ENCODE results near the gene NUDT7.

Gene NUDT7

DNA sequence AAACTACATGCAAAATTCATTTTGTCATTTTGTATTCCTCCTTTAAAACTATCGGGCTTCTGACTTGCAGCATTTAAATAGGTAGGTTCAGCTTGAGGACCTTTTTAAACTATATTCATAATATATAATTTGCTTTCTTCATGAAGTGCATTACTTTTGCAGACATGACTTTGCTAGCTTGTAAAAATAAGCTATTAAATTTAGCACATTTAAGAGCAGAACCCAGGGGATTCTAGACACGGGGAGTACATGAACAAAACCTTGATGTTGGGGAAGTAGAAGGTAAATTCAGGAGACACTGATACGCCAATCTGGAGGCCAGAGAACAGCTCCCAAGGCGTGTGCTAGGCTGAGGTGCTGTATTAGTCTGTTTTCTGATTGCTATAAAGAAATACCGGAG, 32.3 kb upstream of the NUDT7 start:
- Histone ChIP-seq H3K36me3 (ENCODE audit: insufficient read depth, low read length) (no peaks in the 10 kb centered on the region), H3K4me1 (ENCODE audit: control insufficient read depth, insufficient read depth, low read length) (no peaks in the 10 kb centered on the region), H3K27me3 (ENCODE audit: control insufficient read depth, insufficient read depth, low read length) (no peaks in the 10 kb centered on the region), H3K9me3 (replicated peaks; ENCODE audit: low read length) (no peaks in the 10 kb centered on the region), H3K4me3 (ENCODE audit: low read length) (no peak overlapping the region), H3K4me2 (ENCODE audit: low read length) (no peak overlapping the region), H3K9ac (ENCODE audit: low read depth, low read length) (no peak overlapping the region)

DNA sequence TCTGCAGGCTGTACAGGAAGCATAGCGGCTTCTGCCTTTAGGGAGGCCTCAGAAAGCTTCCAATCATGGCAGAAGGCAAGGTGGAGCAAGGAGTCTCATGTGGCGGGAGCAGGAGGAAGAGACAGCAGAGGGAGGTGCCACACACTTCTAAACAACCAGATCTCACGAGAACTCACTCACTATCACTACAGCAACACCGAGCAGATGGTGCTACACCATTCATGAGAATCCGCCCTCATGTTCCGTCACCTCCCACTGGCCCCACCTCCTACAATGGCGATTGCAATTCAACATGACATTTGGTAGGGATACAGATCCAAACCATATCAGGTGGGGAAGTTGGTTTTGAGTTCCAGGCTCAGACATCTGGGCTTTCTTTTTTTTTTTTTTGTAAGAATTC, 31.9 kb upstream of the NUDT7 start:
- Histone ChIP-seq H3K27me3 (ENCODE audit: control insufficient read depth, insufficient read depth, low read length) (no peaks in the 10 kb centered on the region), H3K36me3 (ENCODE audit: insufficient read depth, low read length) (no peaks in the 10 kb centered on the region), H3K4me2 (ENCODE audit: low read length) (no peak overlapping the region), H3K9ac (ENCODE audit: low read depth, low read length) (no peak overlapping the region), H3K4me3 (ENCODE audit: low read length) (no peak overlapping the region), H3K9me3 (replicated peaks; ENCODE audit: low read length) (no peaks in the 10 kb centered on the region), H3K4me1 (ENCODE audit: control insufficient read depth, insufficient read depth, low read length) (no peaks in the 10 kb centered on the region)

DNA sequence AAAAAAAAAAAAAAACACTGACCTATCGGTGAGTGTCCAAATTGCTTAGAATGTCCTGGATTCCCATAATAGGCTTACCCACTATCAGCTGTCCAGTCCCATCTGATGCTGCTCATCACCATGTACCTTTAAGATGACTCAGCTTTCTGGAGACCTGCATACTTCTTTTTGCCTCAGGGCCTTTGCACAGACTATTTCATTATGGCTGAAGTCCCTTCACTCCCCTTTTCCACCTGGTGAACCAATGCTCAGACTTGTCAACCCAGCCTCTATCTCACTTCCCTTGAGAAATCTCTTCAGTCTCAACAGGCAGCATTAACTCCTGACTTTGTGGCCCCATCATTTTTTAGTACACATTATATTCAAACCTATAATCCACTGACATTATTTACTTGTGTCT, 29.7 kb upstream of the NUDT7 start:
- no peak overlapping the region for H3K4me2 ChIP-seq (ENCODE audit: low read length)
- H3K4me1 ChIP-seq (ENCODE audit: control insufficient read depth, insufficient read depth, low read length): no peaks in the 10 kb centered on the region
- no peak overlapping the region for H3K4me3 ChIP-seq (ENCODE audit: low read length)
- H3K36me3 ChIP-seq (ENCODE audit: insufficient read depth, low read length): no peaks in the 10 kb centered on the region
- H3K9ac ChIP-seq (ENCODE audit: low read depth, low read length): no peak overlapping the region
- H3K9me3 ChIP-seq (replicated peaks; ENCODE audit: low read length): no peaks in the 10 kb centered on the region
- H3K27me3 ChIP-seq (ENCODE audit: control insufficient read depth, insufficient read depth, low read length): no peaks in the 10 kb centered on the region

DNA sequence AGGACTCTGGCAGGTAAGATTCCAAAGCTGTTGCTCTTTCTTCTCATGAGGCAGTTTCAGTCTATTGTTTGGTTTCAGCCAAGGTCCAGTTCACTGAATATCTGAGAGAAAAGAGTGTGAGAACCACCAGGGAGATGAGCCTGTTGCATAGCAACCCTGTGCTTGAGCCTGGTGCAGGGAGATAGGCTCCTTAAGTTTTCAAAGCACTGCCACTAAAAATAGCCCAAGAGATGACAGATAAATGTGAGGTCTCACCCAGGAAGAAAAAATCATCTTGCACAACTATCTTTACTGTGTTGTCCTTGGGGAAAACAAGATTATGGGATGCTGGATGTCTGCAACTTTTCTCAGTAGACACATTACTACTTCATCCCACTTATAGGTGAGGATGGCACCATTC, 26.2 kb upstream of the NUDT7 start:
- no peaks in the 10 kb centered on the region for H3K9me3 ChIP-seq (replicated peaks; ENCODE audit: low read length)
- no peaks in the 10 kb centered on the region for H3K27me3 ChIP-seq (ENCODE audit: control insufficient read depth, insufficient read depth, low read length)
- H3K4me1 ChIP-seq (ENCODE audit: control insufficient read depth, insufficient read depth, low read length): no peaks in the 10 kb centered on the region
- no peak overlapping the region for H3K4me3 ChIP-seq (ENCODE audit: low read length)
- H3K9ac ChIP-seq (ENCODE audit: low read depth, low read length): no peak overlapping the region
- no peaks in the 10 kb centered on the region for H3K36me3 ChIP-seq (ENCODE audit: insufficient read depth, low read length)
- no peak overlapping the region for H3K4me2 ChIP-seq (ENCODE audit: low read length)

DNA sequence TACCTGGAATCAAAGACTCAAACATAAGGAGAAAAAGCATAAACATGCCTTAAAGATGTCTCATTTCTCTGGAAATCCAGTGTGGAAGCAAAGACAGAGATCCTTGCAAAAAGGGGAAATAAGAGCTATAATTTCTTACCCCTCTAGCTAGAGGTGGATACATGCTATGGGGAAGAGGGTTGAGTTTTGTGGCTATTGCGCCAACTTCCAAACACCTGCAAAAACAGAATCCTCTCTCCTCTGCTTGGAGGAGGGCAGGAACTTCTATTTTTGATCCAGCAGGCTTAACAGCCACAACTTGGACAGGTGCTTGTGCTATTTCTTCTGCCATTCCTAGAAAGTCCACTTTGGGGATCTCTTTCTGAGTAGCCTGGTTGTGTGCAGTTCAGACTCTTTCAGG, 21.5 kb upstream of the NUDT7 start:
- Histone ChIP-seq H3K27me3 (ENCODE audit: control insufficient read depth, insufficient read depth, low read length) (no peaks in the 10 kb centered on the region), H3K36me3 (ENCODE audit: insufficient read depth, low read length) (no peaks in the 10 kb centered on the region), H3K4me1 (ENCODE audit: control insufficient read depth, insufficient read depth, low read length) (no peaks in the 10 kb centered on the region), H3K9me3 (replicated peaks; ENCODE audit: low read length) (no peaks in the 10 kb centered on the region), H3K9ac (ENCODE audit: low read depth, low read length) (no peak overlapping the region), H3K4me3 (ENCODE audit: low read length) (no peak overlapping the region), H3K4me2 (ENCODE audit: low read length) (no peak overlapping the region)

DNA sequence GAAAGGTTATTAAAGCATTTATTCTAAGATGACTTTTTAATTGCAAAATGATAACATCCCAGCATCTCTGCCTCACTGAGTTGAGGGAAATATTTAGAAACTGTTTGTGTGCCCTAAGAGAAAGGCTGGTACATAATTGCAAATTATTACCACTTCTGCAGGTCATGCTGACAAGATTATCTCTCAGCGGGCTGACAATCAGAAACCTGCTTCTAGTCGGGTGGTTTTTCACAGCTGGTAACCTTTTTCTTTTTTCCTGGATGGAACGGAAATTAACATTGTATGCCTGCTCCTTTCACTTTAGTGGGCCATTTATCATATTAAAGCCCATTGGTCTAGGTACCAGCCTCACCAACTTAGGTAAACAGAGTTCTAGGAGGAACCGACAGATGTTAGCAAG, 17.0 kb upstream of the NUDT7 start:
- Histone ChIP-seq H3K9me3 (replicated peaks; ENCODE audit: low read length) (no peaks in the 10 kb centered on the region), H3K9ac (ENCODE audit: low read depth, low read length) (no peak overlapping the region), H3K36me3 (ENCODE audit: insufficient read depth, low read length) (no peaks in the 10 kb centered on the region), H3K4me2 (ENCODE audit: low read length) (no peak overlapping the region), H3K27me3 (ENCODE audit: control insufficient read depth, insufficient read depth, low read length) (no peaks in the 10 kb centered on the region), H3K4me3 (ENCODE audit: low read length) (no peak overlapping the region), H3K4me1 (ENCODE audit: control insufficient read depth, insufficient read depth, low read length) (no peaks in the 10 kb centered on the region)

DNA sequence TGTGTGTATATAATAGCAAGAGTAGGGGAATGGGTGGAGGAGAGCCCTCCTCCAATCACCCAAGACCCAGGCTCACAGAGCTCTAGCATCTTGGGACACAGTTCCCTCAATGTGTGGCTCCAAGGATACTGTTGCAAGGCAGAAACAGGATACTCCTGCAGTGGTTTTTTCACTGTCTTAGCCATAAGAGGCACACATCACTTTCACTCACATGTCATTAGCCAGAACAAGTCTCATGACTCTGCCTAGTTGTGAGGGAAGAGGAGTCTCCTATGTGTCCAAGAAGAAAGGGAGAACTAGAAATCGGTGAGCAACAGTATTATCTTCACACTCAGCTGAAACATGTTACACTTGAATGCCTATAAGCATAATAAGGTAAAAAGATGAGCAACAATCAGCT, 11.1 kb upstream of the NUDT7 start:
- H3K36me3 ChIP-seq (ENCODE audit: insufficient read depth, low read length): no peaks in the 10 kb centered on the region
- no peak overlapping the region for H3K9ac ChIP-seq (ENCODE audit: low read depth, low read length)

DNA sequence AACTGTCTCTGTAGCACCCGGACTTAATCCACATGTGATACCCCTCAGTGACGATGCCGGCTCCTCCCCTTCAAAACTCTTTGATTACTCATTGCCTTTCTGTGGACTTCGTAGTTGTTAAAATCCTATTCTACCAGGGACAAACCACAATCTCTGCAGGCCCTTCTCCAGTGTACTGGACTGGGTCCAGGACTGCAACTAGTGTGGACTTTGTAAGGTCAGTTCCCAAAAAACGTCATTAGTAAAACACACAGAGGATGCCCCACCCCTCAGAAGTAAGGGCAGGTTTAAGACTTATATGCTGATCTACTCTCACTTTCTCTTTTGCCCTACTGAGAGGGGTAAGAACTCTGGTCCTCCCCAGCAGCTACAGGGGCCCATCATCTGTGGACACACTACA, 10.5 kb upstream of the NUDT7 start:
- no peak overlapping the region for H3K4me3 ChIP-seq (ENCODE audit: low read length)
- H3K36me3 ChIP-seq (ENCODE audit: insufficient read depth, low read length): no peaks in the 10 kb centered on the region
- H3K9me3 ChIP-seq (replicated peaks; ENCODE audit: low read length): no peaks in the 10 kb centered on the region
- no peaks in the 10 kb centered on the region for H3K4me1 ChIP-seq (ENCODE audit: control insufficient read depth, insufficient read depth, low read length)
- no peak overlapping the region for H3K9ac ChIP-seq (ENCODE audit: low read depth, low read length)
- no peak overlapping the region for H3K4me2 ChIP-seq (ENCODE audit: low read length)
- no peaks in the 10 kb centered on the region for H3K27me3 ChIP-seq (ENCODE audit: control insufficient read depth, insufficient read depth, low read length)

More for the DNA sequence above, 11.1 kb upstream of the NUDT7 start:
- H3K4me3 ChIP-seq (ENCODE audit: low read length): no peak overlapping the region
- H3K4me1 ChIP-seq (ENCODE audit: control insufficient read depth, insufficient read depth, low read length): no peaks in the 10 kb centered on the region
- no peaks in the 10 kb centered on the region for H3K27me3 ChIP-seq (ENCODE audit: control insufficient read depth, insufficient read depth, low read length)
- H3K4me2 ChIP-seq (ENCODE audit: low read length): no peak overlapping the region
- no peaks in the 10 kb centered on the region for H3K9me3 ChIP-seq (replicated peaks; ENCODE audit: low read length)

DNA sequence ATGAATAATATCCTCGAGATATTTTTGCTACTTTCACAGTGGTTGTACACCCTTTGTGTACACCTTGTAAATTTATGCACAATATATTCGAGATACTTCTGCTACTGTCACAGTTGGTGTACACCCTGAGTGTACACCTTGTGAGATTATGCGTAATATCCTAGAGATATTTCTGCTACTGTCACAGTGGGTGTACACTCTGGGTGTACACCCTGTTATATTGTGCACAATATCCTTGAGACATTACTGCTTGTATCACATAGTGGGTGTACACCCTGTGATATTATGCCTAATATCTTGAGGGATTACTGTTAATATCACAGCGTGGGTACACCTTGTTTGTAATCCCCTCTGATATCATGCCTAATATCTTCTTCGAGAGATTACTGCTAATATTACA, 7.2 kb upstream of the NUDT7 start:
- Histone ChIP-seq H3K36me3 (ENCODE audit: insufficient read depth, low read length) (no peaks in the 10 kb centered on the region), H3K4me2 (ENCODE audit: low read length) (no peak overlapping the region), H3K27me3 (ENCODE audit: control insufficient read depth, insufficient read depth, low read length) (no peaks in the 10 kb centered on the region), H3K9me3 (replicated peaks; ENCODE audit: low read length) (no peaks in the 10 kb centered on the region), H3K9ac (ENCODE audit: low read depth, low read length) (no peak overlapping the region), H3K4me1 (ENCODE audit: control insufficient read depth, insufficient read depth, low read length) (no peaks in the 10 kb centered on the region), H3K4me3 (ENCODE audit: low read length) (no peak overlapping the region)

DNA sequence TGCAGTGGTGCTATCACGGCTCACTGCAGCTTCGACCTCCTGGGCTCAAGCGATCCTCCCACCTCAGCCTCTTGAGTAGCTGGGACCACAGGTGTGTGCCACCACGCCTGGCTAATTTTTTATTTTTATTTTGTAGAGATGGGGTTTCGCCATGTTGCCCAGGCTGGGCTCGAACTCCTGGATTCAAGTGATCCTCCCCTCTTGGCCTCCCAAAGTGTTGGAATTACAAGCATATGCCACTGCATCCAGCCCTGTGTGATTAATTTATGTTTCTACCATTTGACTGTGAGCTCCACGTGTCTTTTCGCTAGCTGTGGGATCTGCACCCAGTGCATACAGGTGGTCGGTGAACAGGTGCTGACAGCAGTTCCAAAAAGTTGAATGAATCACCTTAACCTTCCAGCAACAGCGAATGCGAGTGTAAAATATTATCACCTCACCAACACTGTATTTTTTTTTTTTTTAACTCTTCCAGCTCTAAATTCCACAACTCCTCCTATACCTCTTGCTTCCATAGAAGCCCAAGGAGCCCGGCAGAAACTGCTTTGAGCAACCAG, 484 bp upstream of the NUDT7 start:
- Histone ChIP-seq H3K9ac (ENCODE audit: low read depth, low read length) (peak overlapping the region; percentile 53), H3K27me3 (ENCODE audit: control insufficient read depth, insufficient read depth, low read length) (no peaks in the 10 kb centered on the region), H3K36me3 (ENCODE audit: insufficient read depth, low read length) (no peaks in the 10 kb centered on the region), H3K9me3 (replicated peaks; ENCODE audit: low read length) (no peaks in the 10 kb centered on the region), H3K4me1 (ENCODE audit: control insufficient read depth, insufficient read depth, low read length) (peaks cover 5% of the 10 kb centered on the region), H3K4me2 (ENCODE audit: low read length) (peak overlapping the region; percentile 80), H3K4me3 (ENCODE audit: low read length) (peak overlapping the region; percentile 57)

DNA sequence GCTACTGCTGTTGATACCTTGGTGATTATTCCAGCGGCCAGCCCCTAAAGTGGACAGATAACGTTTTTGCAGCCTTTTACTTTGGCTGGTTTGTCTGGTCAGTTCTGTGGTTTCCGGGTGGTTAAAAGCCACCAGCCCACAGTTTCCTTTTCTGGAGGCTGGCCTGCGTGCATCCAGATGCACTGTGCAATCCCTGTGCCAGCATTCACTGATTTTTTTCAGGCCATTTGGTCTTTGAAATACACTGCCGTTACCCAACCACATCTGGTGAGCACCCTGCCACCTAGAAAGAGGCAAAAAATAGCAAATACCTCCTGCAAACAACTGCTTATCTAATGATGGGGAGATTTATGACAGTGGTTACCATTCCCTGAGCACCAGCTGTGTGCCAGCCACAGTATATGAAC, 797 bp downstream of the NUDT7 start:
- Histone ChIP-seq H3K4me3 (ENCODE audit: low read length) (peak overlapping the region; percentile 81), H3K27me3 (ENCODE audit: control insufficient read depth, insufficient read depth, low read length) (no peaks in the 10 kb centered on the region), H3K36me3 (ENCODE audit: insufficient read depth, low read length) (no peaks in the 10 kb centered on the region), H3K4me1 (ENCODE audit: control insufficient read depth, insufficient read depth, low read length) (peaks cover 5% of the 10 kb centered on the region), H3K4me2 (ENCODE audit: low read length) (peak overlapping the region; percentile 98), H3K9me3 (replicated peaks; ENCODE audit: low read length) (no peaks in the 10 kb centered on the region), H3K9ac (ENCODE audit: low read depth, low read length) (peak overlapping the region; percentile 91)

DNA sequence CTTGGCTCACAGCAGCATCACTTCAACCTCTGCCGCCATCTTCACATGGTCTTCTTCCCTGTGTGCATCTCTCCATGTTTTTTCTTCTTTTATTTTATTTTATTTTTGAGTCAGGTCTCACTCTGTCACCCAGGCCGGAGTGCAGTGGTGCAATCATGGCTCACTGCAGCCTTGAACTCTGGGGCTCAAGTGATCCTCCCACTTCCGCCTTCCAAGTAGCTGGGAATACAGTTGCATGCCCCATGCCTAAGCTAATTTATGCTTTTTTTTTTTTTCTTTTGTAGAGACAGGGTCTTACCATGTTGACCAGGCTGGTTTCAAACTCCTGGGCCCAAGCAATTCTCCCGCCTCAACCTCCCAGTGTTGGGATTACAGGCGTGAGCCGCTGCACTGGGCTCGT, 1.9 kb downstream of the NUDT7 start:
- peaks cover 5% of the 10 kb centered on the region for H3K4me1 ChIP-seq (ENCODE audit: control insufficient read depth, insufficient read depth, low read length)
- H3K9me3 ChIP-seq (replicated peaks; ENCODE audit: low read length): no peaks in the 10 kb centered on the region
- H3K36me3 ChIP-seq (ENCODE audit: insufficient read depth, low read length): no peaks in the 10 kb centered on the region
- H3K4me2 ChIP-seq (ENCODE audit: low read length): no peak overlapping the region
- H3K4me3 ChIP-seq (ENCODE audit: low read length): no peak overlapping the region
- no peaks in the 10 kb centered on the region for H3K27me3 ChIP-seq (ENCODE audit: control insufficient read depth, insufficient read depth, low read length)
- no peak overlapping the region for H3K9ac ChIP-seq (ENCODE audit: low read depth, low read length)

Measured in skeletal muscle satellite cell (primary cell).